Measurements from ENCODE around the gene PLCB4.
"Not testable (repeated sequence)": the region's sequence is repeated elsewhere in the genome, so short reads cannot be mapped to it uniquely, and the experiment has no call there.

The PLCB4 gene

GRCh38 chr20:9374480-9374879 lies 305.6 kb downstream of the PLCB4 start:
- no peak for DNase-seq (ENCODE audit: low read depth in 1 of 2, low spot score in 1 of 2)
- TF ChIP-seq JUND (IDR thresholded peaks at IDR 0.05; ENCODE audit: low read depth), result no peak
- in situ Hi-C loops (cut with HindIII; ENCODE audit: low pct_unique_long_range_greater_than_20kb, low sequenced_read_pairs), result no loop called here

DNA sequence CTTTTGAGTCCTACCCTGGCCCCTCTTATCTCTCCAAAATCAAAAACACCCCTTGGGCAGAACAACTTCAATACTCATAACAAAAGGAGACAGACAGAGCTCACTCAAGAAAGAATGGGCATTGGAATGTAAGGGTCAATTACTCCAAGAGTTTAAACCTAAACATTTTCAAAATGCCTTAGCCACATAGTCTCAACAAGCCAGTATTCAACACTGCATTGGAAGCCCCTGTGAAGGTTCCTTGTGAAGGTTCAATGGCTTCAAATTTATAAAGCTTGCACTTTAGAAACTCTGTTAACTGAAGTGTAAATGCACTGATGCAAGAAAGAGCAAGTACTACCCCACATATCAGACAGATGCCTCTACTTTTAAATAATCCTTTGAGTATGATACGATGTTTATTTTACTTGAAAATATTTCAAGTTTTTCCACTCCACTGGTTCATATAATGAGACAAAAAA lies 306.4 kb downstream of the PLCB4 start:
- in situ Hi-C loops (cut with HindIII; ENCODE audit: low pct_unique_long_range_greater_than_20kb, low sequenced_read_pairs), result no loop called here
- peak in 1 of 2 experiments; percentile 37 for DNase-seq (ENCODE audit: low read depth in 1 of 2, low spot score in 1 of 2)
- no peak for TF ChIP-seq JUND (IDR thresholded peaks at IDR 0.05; ENCODE audit: low read depth)

GRCh38 chr20:9377007-9377406 lies 308.1 kb downstream of the PLCB4 start:
- TF ChIP-seq JUND (IDR thresholded peaks at IDR 0.05; ENCODE audit: low read depth), result no peak
- DNase-seq (ENCODE audit: low read depth in 1 of 2, low spot score in 1 of 2), result no peak
- in situ Hi-C loops (cut with HindIII; ENCODE audit: low pct_unique_long_range_greater_than_20kb, low sequenced_read_pairs), result no loop called here

DNA sequence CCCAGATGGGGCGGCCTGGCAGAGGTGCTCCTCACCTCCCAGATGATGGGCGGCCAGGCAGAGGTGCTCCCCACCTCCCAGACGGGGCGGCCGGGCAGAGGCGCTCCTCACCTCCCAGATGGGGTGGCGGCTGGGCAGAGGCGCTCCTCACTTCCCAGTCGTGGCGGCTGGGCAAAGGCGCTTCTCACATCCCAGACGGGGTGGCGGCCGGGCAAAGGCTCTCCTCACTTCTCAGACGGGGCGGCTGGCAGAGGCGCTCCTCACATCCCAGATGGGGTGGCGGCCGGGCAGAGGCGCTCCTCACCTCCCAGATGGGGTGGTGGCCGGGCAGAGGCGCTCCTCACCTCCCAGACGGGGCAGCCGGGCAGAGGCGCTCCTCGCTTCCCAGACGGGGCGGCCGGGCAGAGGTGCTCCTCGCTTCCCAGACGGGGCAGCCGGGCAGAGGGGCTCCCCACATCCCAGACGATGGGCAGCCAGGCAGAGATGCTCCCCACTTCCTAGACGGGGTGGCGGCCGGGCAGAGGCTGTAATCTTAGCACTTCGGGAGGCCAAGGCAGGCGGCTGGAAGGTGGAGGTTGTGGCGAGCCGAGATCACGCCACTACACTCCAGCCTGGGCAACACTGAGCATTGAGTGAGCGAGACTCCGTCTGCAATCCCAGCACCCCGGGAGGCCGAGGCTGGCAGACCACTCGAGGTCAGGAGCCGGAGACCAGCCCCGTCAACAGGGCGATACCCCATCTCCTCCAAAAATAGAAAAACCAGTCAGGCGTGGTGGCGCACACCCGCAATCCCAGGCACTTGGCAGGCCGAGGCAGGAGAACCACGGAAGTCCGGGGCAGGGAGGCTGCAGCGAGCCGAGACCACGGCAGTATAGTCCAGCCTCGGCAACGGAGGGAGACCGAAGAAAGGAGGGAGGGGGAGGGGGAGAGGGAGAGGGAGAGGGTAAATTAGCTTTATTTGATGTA lies 316.7 kb downstream of the PLCB4 start:
- in situ Hi-C loops (cut with HindIII; ENCODE audit: low pct_unique_long_range_greater_than_20kb, low sequenced_read_pairs); DNase-seq (ENCODE audit: low read depth in 1 of 2, low spot score in 1 of 2): not testable (repeated sequence)

DNA sequence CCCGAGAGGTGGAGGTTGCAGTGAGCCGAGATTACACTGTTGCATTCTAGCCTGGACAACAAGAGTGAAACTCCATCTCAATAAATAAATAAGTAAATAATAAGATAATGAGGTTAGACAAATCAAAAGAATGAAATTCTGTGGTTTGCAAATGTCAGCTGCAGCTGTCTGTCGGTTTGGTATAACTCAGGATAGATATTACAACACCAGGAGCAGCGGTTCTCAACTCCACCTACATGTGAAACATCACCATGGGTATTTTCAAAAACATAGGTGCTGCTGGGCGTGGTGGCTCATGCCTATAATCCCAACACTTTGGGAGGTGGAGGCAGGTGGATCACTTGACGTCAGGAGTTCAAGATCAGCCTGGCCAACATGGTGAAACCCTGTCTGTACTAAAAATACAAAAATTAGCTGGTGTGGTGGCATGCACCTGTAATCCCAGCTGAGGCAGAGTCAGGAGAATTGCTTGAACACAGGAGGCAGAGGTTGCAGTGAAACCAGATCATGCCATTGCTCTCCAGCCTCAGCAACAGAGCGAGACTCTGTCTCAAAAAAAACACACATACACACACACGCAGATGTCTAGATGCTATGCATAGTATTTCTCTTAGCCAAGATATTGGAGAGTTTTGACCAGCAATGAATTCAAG lies 319.4 kb downstream of the PLCB4 start:
- no peak for DNase-seq (ENCODE audit: low read depth in 1 of 2, low spot score in 1 of 2)
- TF ChIP-seq JUND (IDR thresholded peaks at IDR 0.05; ENCODE audit: low read depth), result no peak
- in situ Hi-C loops (cut with HindIII; ENCODE audit: low pct_unique_long_range_greater_than_20kb, low sequenced_read_pairs), result no loop called here

DNA sequence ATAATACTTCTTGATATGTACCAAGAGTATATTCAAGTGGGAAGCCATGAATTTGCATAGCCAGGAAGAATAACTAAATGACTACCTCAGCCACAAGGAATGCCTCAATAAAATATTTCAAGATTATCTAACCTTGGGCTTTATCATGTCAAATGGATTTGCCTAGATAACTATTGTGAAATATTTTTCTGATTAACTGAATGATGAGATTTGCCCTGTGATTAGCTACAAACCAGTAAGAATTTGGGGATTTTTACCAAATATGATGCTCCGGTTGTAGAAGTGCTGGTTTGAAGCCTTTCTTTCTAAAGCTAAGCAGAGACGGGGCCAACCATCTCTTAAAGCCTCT lies 319.9 kb downstream of the PLCB4 start:
- no peak for TF ChIP-seq JUND (IDR thresholded peaks at IDR 0.05; ENCODE audit: low read depth)

GRCh38 chr20:9389346-9389745 lies 320.5 kb downstream of the PLCB4 start:
- in situ Hi-C loops (cut with HindIII; ENCODE audit: low pct_unique_long_range_greater_than_20kb, low sequenced_read_pairs), result no loop called here
- DNase-seq (ENCODE audit: low read depth in 1 of 2, low spot score in 1 of 2), result no peak

More for the DNA sequence above, 319.9 kb downstream of the PLCB4 start:
- in situ Hi-C loops (cut with HindIII; ENCODE audit: low pct_unique_long_range_greater_than_20kb, low sequenced_read_pairs), result no loop called here
- no peak for DNase-seq (ENCODE audit: low read depth in 1 of 2, low spot score in 1 of 2)

GRCh38 chr20:9390441-9390840 lies 321.6 kb downstream of the PLCB4 start:
- TF ChIP-seq JUND (IDR thresholded peaks at IDR 0.05; ENCODE audit: low read depth), result no peak
- in situ Hi-C loops (cut with HindIII; ENCODE audit: low pct_unique_long_range_greater_than_20kb, low sequenced_read_pairs), result no loop called here
- DNase-seq (ENCODE audit: low read depth in 1 of 2, low spot score in 1 of 2), result no peak

More at GRCh38 chr20:9389346-9389745, 320.5 kb downstream of the PLCB4 start:
- no peak for TF ChIP-seq JUND (IDR thresholded peaks at IDR 0.05; ENCODE audit: low read depth)

DNA sequence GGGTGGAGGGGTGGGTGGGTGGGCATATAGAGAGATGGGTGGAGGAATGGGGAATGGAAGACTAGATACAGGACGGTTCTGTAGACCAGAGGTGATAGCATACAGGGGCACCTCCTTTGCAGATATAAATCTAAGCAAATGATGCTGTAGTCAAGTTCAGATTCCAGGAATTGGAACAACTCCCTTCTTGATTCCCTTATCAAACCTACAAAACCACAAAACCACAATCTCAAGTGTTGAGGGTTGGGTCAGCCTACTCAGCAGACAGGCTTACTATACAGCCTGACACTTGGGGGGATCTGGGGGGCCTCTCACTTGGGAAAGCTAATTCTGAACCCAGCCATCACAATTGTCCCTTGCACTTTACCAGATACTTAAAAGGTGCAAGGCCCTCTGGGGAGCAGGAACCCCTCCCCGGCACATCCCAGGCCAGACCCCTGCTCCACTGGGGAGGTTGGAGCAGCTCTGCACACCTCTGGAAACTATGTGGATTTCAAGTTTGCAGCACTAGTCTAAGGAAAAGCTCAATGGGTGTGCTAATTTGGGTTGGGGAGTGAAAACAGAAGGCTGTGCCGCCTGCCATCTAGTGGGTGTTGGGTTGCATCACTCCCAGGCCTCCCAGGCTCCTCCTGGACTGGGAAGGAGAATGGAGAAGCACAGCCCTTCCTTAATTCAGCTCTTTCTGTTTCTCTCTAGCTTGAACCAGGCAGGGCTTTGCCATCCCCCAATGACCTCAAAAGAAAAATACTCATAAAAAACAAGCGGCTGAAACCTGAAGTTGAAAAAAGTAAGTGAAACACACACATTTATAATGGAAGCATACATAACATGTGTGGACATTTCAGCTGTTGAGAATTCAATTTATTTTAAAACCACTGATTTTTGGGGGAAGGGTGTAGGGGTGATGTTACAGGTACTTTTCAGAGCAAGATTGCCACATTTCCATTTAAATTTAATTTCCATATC lies 324.3 kb downstream of the PLCB4 start:
- no peak for TF ChIP-seq JUND (IDR thresholded peaks at IDR 0.05; ENCODE audit: low read depth)
- peak; percentile 76 to 78 for DNase-seq (ENCODE audit: low read depth in 1 of 2, low spot score in 1 of 2)
- in situ Hi-C loops (cut with HindIII; ENCODE audit: low pct_unique_long_range_greater_than_20kb, low sequenced_read_pairs), result no loop called here

DNA sequence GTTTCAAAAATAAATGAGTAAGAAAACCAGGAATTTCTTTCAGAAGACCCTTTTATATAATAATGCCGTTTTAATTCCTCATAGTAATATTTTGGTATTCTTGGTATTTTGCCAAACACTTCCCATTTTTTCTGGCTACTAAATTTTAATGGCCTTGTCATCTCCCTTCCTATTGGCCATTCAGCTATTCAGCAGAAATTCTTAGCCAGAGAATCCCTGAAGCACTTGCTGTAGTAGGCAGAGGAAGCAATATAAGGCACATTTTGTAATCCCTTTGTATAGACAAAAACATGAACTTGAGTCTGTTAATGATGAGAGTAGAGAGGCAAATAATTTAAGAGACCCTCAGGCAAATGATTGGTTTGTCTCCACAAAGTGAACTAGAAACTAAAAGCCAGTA lies 327.1 kb downstream of the PLCB4 start:
- TF ChIP-seq JUND (IDR thresholded peaks at IDR 0.05; ENCODE audit: low read depth), result no peak

GRCh38 chr20:9397928-9398327 lies 329.0 kb downstream of the PLCB4 start:
- no peak for DNase-seq (ENCODE audit: low read depth in 1 of 2, low spot score in 1 of 2)
- in situ Hi-C loops (cut with HindIII; ENCODE audit: low pct_unique_long_range_greater_than_20kb, low sequenced_read_pairs), result no loop called here
- TF ChIP-seq JUND (IDR thresholded peaks at IDR 0.05; ENCODE audit: low read depth), result no peak

More for the DNA sequence above, 327.1 kb downstream of the PLCB4 start:
- no peak for DNase-seq (ENCODE audit: low read depth in 1 of 2, low spot score in 1 of 2)
- in situ Hi-C loops (cut with HindIII; ENCODE audit: low pct_unique_long_range_greater_than_20kb, low sequenced_read_pairs), result no loop called here

DNA sequence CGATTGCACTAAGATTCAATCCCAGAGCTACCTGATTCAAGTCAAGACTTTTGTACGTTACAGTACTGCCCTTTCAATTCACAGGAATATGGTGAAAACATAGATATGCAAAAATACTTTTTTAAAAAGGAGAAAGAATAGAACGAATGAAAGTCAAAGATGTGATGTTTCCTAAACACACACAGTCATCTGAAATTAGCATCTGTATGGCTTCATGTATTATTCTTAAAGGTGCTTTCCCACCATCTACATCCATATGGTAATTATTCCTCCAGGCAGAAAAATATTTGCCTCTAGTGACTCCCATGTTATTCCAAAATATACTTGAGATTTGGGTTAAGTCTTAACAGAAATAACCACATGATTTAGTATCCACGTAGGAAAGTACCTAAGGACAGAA lies 330.0 kb downstream of the PLCB4 start:
- TF ChIP-seq JUND (IDR thresholded peaks at IDR 0.05; ENCODE audit: low read depth), result no peak
- no peak for DNase-seq (ENCODE audit: low read depth in 1 of 2, low spot score in 1 of 2)
- in situ Hi-C loops (cut with HindIII; ENCODE audit: low pct_unique_long_range_greater_than_20kb, low sequenced_read_pairs), result no loop called here
